Karpas-422 (cell line): ENCODE measurements around the gene ARHGAP10. TPM values are rescaled to one million over a fixed set of nuclear protein-coding genes. Genes with fewer than 3 reads are reported as not detected.

Experiments used
- DNase-seq: peaks from one replicate; pipeline ENCODE4 v3.0.0-alpha.2; 2015
- H2AFZ ChIP-seq: fragments of 200-600 bp; sonication (generic); 2 replicates; pipeline ENCODE4 v1.6.1; 2014; ENCODE audit warnings: antibody characterized with exemption, low read length, mixed read lengths
- H3K27ac ChIP-seq: fragments of 200-600 bp; sonication (generic); 2 replicates; pipeline ENCODE4 v1.5.1; 2014; ENCODE audit warnings: mild to moderate bottlenecking, low read length, moderate library complexity
- H3K27me3 ChIP-seq: fragments of 200-600 bp; sonication (generic); 2 replicates; pipeline ENCODE4 v1.6.1; 2014; ENCODE audit warnings: low read length, mixed read lengths
- H3K36me3 ChIP-seq: fragments of 200-600 bp; sonication (generic); 2 replicates; pipeline ENCODE4 v1.6.1; 2014; ENCODE audit warnings: low read length, mixed read lengths; ENCODE audit not compliant: insufficient read depth
- H3K4me1 ChIP-seq: fragments of 200-600 bp; sonication (generic); 2 replicates; pipeline ENCODE4 v1.6.1; 2014; ENCODE audit warnings: mild to moderate bottlenecking, low read length, mixed read lengths
- H3K4me2 ChIP-seq: fragments of 200-600 bp; sonication (generic); 2 replicates; pipeline ENCODE4 v1.6.1; 2014; ENCODE audit warnings: low read length, low read depth, mild to moderate bottlenecking; ENCODE audit not compliant: poor library complexity, severe bottlenecking
- H3K4me3 ChIP-seq: fragments of 200-600 bp; sonication (generic); 2 replicates; pipeline ENCODE4 v1.5.1; 2014; ENCODE audit warnings: mild to moderate bottlenecking, antibody characterized with exemption, low read length, mixed read lengths
- H3K79me2 ChIP-seq: fragments of 200-600 bp; sonication (generic); 2 replicates; pipeline ENCODE4 v1.6.1; 2014; ENCODE audit warnings: mild to moderate bottlenecking, low read length, mixed read lengths
- H3K9ac ChIP-seq: fragments of 200-600 bp; sonication (generic); 2 replicates; pipeline ENCODE4 v1.6.0; 2014; ENCODE audit warnings: low read length
- H3K9me2 ChIP-seq: fragments of 200-600 bp; sonication (generic), shearing (Covaris generic); replicated peaks from 2 replicates; pipeline ENCODE4 v1.6.0; 2014; ENCODE audit warnings: mild to moderate bottlenecking, low read length, moderate library complexity; ENCODE audit not compliant: insufficient read depth
- H3K9me3 ChIP-seq: fragments of 300-700, 200-600 bp; sonication (generic); 2 replicates; pipeline ENCODE4 v1.6.1; 2014; ENCODE audit warnings: low read length, mixed read lengths
- H4K20me1 ChIP-seq: fragments of 200-600 bp; sonication (generic); 2 replicates; pipeline ENCODE4 v1.6.1; 2014; ENCODE audit warnings: mild to moderate bottlenecking, antibody characterized with exemption, low read length, low read depth; ENCODE audit not compliant: insufficient read depth
- total RNA-seq: library from RNA; depleted of rRNA; stranded (reverse); fragments of >200 nt; shearing (Covaris generic); gene quantifications from 2 replicates; pipeline ENCODE4 v1.2.3, GENCODE V29; 2014; ENCODE audit warnings: low replicate concordance

Gene ARHGAP10
- total RNA-seq, 1 experiment from 2014 or later: 0.41 TPM

DNA sequence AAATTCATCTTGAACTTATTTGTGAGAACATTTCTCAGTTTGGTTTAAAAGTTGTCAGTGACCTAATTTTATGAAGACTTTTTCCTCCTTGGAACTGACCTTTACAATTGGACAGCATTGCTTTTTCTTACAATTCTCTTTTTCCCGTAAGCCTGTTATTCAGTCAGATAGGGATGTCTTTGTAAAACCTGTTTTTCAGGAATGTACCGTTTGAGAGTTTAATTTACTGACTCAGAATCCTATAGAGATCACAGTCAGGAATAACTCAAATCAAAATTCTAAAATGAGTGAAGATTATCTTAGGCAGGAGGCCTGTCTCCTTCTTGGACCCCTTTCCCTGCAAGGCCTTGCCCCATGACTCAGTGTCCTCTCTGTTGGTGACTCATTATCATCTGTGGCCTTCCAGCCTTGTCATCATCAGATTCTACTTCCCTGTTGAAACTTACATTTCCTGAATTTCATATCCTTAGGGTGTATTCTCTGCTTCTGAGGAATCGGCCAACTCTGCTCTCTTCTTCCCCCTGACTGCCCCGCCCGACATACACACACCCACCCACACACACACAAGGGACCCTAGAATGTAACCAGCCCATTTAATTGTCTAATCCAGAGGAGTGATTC lies 99.8 kb downstream of the ARHGAP10 start:
- Histone ChIP-seq H3K9ac (no peak overlapping the region), H3K9me2 (no peaks in the 10 kb centered on the region), H3K4me1 (no peaks in the 10 kb centered on the region), H3K36me3 (no peaks in the 10 kb centered on the region), H3K79me2 (no peaks in the 10 kb centered on the region), H3K4me3 (no peak overlapping the region), H2AFZ (no peak overlapping the region), H3K4me2 (no peak overlapping the region), H3K27me3 (peaks cover 3% of the 10 kb centered on the region; the same call in 1 of the 2 replicates), H3K9me3 (no peaks in the 10 kb centered on the region), H4K20me1 (no peaks in the 10 kb centered on the region), H3K27ac (no peak overlapping the region)
- no peak for DNase-seq

DNA sequence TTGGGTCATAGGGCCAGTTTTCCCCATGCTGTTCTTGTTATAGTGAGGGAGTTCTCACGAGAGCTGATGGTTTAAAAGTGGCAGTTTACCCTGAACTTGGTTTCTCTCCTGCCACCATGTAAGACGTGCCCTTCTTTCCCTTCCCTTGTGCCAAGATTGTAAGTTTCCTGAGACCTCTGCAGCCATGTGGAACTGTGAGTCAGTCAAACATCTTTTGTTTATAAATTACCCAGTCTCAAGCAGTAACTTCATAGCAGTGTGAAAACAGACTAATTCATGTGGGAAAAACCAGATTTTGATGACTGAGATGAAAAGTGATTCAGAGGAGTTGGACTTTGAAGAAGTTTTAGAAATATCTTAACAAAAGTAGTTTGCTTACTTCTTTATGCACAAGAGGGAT lies 101.4 kb downstream of the ARHGAP10 start:
- no peaks in the 10 kb centered on the region for H3K79me2 ChIP-seq
- H3K9me3 ChIP-seq: no peaks in the 10 kb centered on the region
- no peak overlapping the region for H3K4me3 ChIP-seq
- no peak overlapping the region for H3K4me2 ChIP-seq
- H3K9me2 ChIP-seq: no peaks in the 10 kb centered on the region
- no peak overlapping the region for H3K27ac ChIP-seq
- no peaks in the 10 kb centered on the region for H4K20me1 ChIP-seq
- no peak overlapping the region for H2AFZ ChIP-seq
- H3K4me1 ChIP-seq: no peaks in the 10 kb centered on the region
- no peak overlapping the region for H3K9ac ChIP-seq
- H3K27me3 ChIP-seq: peaks cover 3% of the 10 kb centered on the region; the same call in 1 of the 2 replicates
- no peak for DNase-seq
- H3K36me3 ChIP-seq: no peaks in the 10 kb centered on the region

DNA sequence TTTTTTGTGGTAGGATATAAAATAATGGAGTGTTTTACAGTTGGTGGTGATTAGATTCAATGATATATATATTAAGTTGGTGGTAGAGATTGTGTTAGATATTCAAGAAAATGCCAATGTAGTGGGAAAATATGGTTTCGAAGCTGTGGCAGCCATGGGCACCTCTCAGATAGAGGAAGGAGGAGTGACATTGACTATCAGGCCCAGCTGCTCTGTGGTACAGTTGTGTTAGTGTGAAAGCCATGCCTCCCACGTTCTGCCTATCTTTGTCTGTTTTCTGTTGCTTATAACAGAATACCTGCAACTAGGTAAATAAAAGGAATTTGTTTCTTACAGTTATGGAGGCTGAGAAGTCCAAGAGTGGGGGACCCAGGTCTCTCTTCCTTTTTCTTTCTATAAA lies 101.9 kb downstream of the ARHGAP10 start:
- no peak overlapping the region for H2AFZ ChIP-seq
- H3K4me1 ChIP-seq: no peaks in the 10 kb centered on the region
- H4K20me1 ChIP-seq: no peaks in the 10 kb centered on the region
- 0 out of 2 replicates have a peak, but pooled peaks cover 3% of the 10 kb centered on the region for H3K27me3 ChIP-seq
- H3K79me2 ChIP-seq: no peaks in the 10 kb centered on the region
- no peak for DNase-seq
- no peaks in the 10 kb centered on the region for H3K9me2 ChIP-seq
- no peaks in the 10 kb centered on the region for H3K9me3 ChIP-seq
- no peak overlapping the region for H3K4me2 ChIP-seq
- H3K9ac ChIP-seq: no peak overlapping the region
- H3K27ac ChIP-seq: no peak overlapping the region
- no peaks in the 10 kb centered on the region for H3K36me3 ChIP-seq
- H3K4me3 ChIP-seq: no peak overlapping the region

DNA sequence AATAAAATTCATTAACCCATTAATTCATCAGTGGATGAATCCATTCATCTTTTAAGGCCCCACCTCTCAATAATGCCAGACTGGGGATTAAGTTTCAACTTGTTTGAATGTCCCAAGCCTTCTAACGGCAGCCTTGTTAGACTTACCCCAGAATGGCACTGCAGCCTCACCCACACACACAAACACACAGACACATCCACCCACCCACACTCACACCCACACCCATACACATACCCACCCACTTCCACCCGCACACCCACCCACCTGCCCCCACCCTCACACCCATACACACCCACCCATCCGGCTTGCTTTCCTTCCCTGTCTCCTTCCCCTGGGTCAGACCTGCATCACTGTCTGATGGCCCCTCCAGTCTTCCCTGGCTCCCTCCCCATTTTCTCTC lies 102.6 kb downstream of the ARHGAP10 start:
- Histone ChIP-seq H3K4me3 (no peak overlapping the region), H4K20me1 (no peaks in the 10 kb centered on the region), H2AFZ (no peak overlapping the region), H3K27ac (no peak overlapping the region), H3K9me2 (no peaks in the 10 kb centered on the region), H3K27me3 (0 out of 2 replicates have a peak, but pooled peaks cover 3% of the 10 kb centered on the region), H3K4me1 (no peaks in the 10 kb centered on the region), H3K79me2 (no peaks in the 10 kb centered on the region), H3K9me3 (no peaks in the 10 kb centered on the region), H3K36me3 (no peaks in the 10 kb centered on the region), H3K4me2 (no peak overlapping the region), H3K9ac (no peak overlapping the region)
- no peak for DNase-seq

DNA sequence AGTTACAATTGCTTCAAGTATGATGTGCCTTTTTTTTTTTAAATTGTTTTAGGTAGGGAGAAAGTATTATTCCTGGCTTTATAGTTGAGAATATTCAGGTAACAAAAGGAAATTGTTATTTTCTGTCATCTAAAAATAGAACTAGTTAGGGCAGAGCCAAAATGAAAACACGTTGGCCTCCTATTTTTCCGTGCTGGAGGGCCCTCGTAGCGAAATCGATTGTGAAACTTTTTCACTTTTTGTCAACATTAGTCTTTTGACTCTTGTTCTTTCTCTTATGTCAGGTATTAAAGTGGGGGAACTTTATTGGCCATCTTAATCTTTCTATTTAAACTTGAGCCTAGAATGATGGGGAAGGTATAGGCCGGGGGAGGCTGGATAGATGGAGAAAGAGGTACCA lies 104.9 kb downstream of the ARHGAP10 start:
- H2AFZ ChIP-seq: no peak overlapping the region
- no peaks in the 10 kb centered on the region for H3K9me3 ChIP-seq
- H3K27ac ChIP-seq: no peak overlapping the region
- no peaks in the 10 kb centered on the region for H3K4me1 ChIP-seq
- H3K9me2 ChIP-seq: no peaks in the 10 kb centered on the region
- DNase-seq: no peak
- no peaks in the 10 kb centered on the region for H3K36me3 ChIP-seq
- no peak overlapping the region for H3K4me2 ChIP-seq
- no peak overlapping the region for H3K9ac ChIP-seq
- H3K79me2 ChIP-seq: no peaks in the 10 kb centered on the region
- H3K4me3 ChIP-seq: no peak overlapping the region
- 0 out of 2 replicates have a peak, but pooled peaks cover 3% of the 10 kb centered on the region for H3K27me3 ChIP-seq
- H4K20me1 ChIP-seq: no peaks in the 10 kb centered on the region

DNA sequence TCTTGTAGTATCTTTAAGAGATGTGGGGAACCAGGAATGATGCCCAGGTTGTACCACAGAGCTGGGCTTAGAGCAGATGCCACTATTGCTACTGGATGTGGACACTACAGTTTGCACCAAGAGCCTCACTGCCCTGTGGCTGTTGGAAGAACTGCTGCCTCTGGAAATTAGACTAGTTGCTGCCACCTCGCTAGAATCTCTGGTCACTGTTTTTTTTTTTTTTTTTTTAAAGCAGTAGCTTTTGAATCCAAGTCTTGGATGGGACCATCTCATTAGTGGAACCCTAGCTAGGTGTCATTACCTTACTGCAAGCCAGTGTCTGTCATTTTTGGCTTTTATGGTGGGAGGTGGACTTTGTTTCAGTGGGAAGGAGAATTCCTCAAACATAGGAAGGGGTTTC lies 105.5 kb downstream of the ARHGAP10 start:
- Histone ChIP-seq H3K9me2 (no peaks in the 10 kb centered on the region), H4K20me1 (no peaks in the 10 kb centered on the region), H3K9me3 (no peaks in the 10 kb centered on the region), H2AFZ (no peak overlapping the region), H3K9ac (no peak overlapping the region), H3K36me3 (no peaks in the 10 kb centered on the region), H3K79me2 (no peaks in the 10 kb centered on the region), H3K4me3 (no peak overlapping the region), H3K27me3 (0 out of 2 replicates have a peak, but pooled peaks cover 3% of the 10 kb centered on the region), H3K27ac (no peak overlapping the region), H3K4me2 (no peak overlapping the region), H3K4me1 (no peaks in the 10 kb centered on the region)
- no peak for DNase-seq

DNA sequence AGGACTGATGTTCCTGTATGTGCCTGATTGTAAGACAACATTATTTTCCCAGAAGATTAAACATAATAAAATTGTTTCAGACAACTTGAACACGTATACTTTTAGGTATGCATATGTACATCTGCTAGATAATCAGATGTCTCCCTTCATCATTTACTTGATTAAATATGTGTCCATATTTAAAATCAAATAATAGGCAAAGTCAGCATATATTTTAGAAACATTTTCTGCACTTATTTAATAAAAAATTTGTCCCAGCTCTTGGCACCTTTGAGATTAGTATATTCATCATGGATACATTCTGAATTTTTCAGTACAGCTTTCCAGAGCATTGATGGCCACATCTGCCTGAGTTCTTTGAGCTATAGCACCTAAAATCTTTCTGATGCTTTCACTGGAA lies 106.0 kb downstream of the ARHGAP10 start:
- no peaks in the 10 kb centered on the region for H3K9me3 ChIP-seq
- no peak for DNase-seq
- H3K79me2 ChIP-seq: no peaks in the 10 kb centered on the region
- no peak overlapping the region for H3K4me2 ChIP-seq
- no peak overlapping the region for H3K27ac ChIP-seq
- H3K4me1 ChIP-seq: no peaks in the 10 kb centered on the region
- H3K27me3 ChIP-seq: 0 out of 2 replicates have a peak, but pooled peaks cover 3% of the 10 kb centered on the region
- H2AFZ ChIP-seq: no peak overlapping the region
- H3K9me2 ChIP-seq: no peaks in the 10 kb centered on the region
- no peak overlapping the region for H3K9ac ChIP-seq
- no peak overlapping the region for H3K4me3 ChIP-seq
- H4K20me1 ChIP-seq: no peaks in the 10 kb centered on the region
- H3K36me3 ChIP-seq: no peaks in the 10 kb centered on the region

DNA sequence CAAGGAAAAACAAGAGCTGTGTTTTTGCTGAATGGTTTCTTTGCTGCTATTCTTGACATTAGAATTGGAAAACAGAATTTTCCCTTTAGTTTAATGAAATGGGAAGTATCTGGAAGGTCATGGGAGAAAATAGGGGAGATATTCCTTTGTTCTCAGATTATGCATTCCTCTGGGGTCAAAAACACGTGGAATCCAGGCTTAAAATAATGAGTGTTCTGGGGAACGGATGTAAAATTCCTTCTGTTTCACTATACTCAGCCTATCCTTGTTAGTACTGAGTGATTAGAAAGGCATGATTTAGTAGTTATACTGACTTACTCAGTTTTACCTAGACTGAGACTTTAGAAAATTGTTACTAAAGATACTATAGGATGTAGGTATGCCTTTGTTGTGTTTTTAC lies 107.3 kb downstream of the ARHGAP10 start:
- Histone ChIP-seq H3K27ac (no peak overlapping the region), H3K79me2 (no peaks in the 10 kb centered on the region), H3K4me1 (no peaks in the 10 kb centered on the region), H3K9me2 (no peaks in the 10 kb centered on the region), H4K20me1 (no peaks in the 10 kb centered on the region), H2AFZ (no peak overlapping the region), H3K9me3 (no peaks in the 10 kb centered on the region), H3K27me3 (no peaks in the 10 kb centered on the region), H3K4me3 (no peak overlapping the region), H3K9ac (no peak overlapping the region), H3K4me2 (no peak overlapping the region), H3K36me3 (no peaks in the 10 kb centered on the region)
- DNase-seq: no peak
